K562 (cell line): ENCODE results near the gene AKAP14. TPM values are rescaled to one million over a fixed set of nuclear protein-coding genes. Genes with fewer than 3 reads are reported as not detected.

Experiments
- ADNP ChIP-seq: fragments of 200-800 bp; sonication (Bioruptor generic); IDR thresholded peaks from 2 replicates; pipeline ENCODE4 v1.6.1; 2016; ENCODE audit warnings: missing genetic modification characterization, missing compliant biosample characterization
- AFF1 ChIP-seq, 2 experiments: fragments of 450-650 bp; IDR thresholded peaks; 2 replicates each; pipeline ENCODE4 v1.6.1; 2018; ENCODE audit warnings: mild to moderate bottlenecking in 2 of 2, low read depth in 1 of 2; ENCODE audit not compliant: partially characterized antibody in 2 of 2
- ARNT ChIP-seq, 2 experiments: fragments of 450-650 bp; IDR thresholded peaks; 2 replicates each; pipeline ENCODE4 v1.6.1; 2016; ENCODE audit warnings: mild to moderate bottlenecking in 1 of 2
- CHD4 ChIP-seq: fragments of 200-600 bp; sonication (generic); IDR thresholded peaks from 3 replicates; pipeline ENCODE4 v1.6.1; 2012; ENCODE audit warnings: low read depth, mild to moderate bottlenecking, mixed read lengths, low read length, inconsistent platforms; ENCODE audit not compliant: insufficient read depth, insufficient replicate concordance, poor library complexity, severe bottlenecking
- FOXM1 ChIP-seq, 2 experiments: fragments of 450-650 bp in 1 of 2; sonication (generic) in 1 of 2; formaldehyde crosslinking in 1 of 2; IDR thresholded peaks; 2 replicates each; pipeline versions ENCODE4 v1.6.1 to v1.9.0; 2017 to 2022; ENCODE audit warnings: low read depth in 2 of 2, mild to moderate bottlenecking in 2 of 2, missing genetic modification reagents in 1 of 2, moderate library complexity in 1 of 2
- HNRNPLL ChIP-seq: fragments of 200-400 bp; formaldehyde crosslinking; IDR thresholded peaks from 2 replicates; pipeline ENCODE4 v1.6.1; 2017; ENCODE audit warnings: low read length, low read depth, mild to moderate bottlenecking; ENCODE audit not compliant: poor library complexity, severe bottlenecking
- MNT ChIP-seq, 2 experiments: fragments of 450-650 bp; conservative IDR thresholded peaks; 2 replicates each; pipeline ENCODE4 v1.6.1; 2017; ENCODE audit warnings: mild to moderate bottlenecking in 2 of 2, moderate library complexity in 2 of 2
- POLR2B ChIP-seq: fragments of 450-650 bp; IDR thresholded peaks from 2 replicates; pipeline ENCODE4 v1.6.1; 2018; ENCODE audit warnings: low read depth; ENCODE audit not compliant: partially characterized antibody
- TCFL5 ChIP-seq: fragments of 250-450 bp; sonication (Bioruptor Pico); conservative IDR thresholded peaks from 2 replicates; pipeline ENCODE4 v1.6.1; 2021; ENCODE audit warnings: mild to moderate bottlenecking, moderate library complexity, matching md5 sums
- TOE1 ChIP-seq, 2 experiments: fragments of 450-650 bp in 1 of 2; sonication (generic) in 1 of 2; formaldehyde crosslinking in 1 of 2; IDR thresholded peaks; 2 replicates each; pipeline versions ENCODE4 v1.7.1 to v1.8.0; 2016 to 2022; ENCODE audit warnings: borderline replicate concordance in 2 of 2, mild to moderate bottlenecking in 2 of 2, antibody characterized with exemption in 1 of 2, inconsistent platforms in 1 of 2, low read depth in 1 of 2, missing genetic modification reagents in 1 of 2, moderate library complexity in 1 of 2
- XRCC4 ChIP-seq: IDR thresholded peaks from one replicate; pipeline ENCODE4 v1.6.1; 2011; ENCODE audit not compliant: insufficient read depth, insufficient read length; ENCODE audit errors: extremely low read depth
- ZNF431 ChIP-seq: sonication (generic); formaldehyde crosslinking; IDR thresholded peaks from 2 replicates; pipeline ENCODE4 v1.8.0; 2022; ENCODE audit warnings: mild to moderate bottlenecking, missing genetic modification reagents
- polyA plus RNA-seq, 8 experiments: library from polyadenylated mRNA; depleted of rRNA in 4 of 8; stranded (reverse) in 5 of 8; unstranded in 3 of 8; fragments of >200 nt; fragmentation: Nextera tagmentation in 2 of 8; fragmentation: Illumina TruSeq in 1 of 8; extraction: Ambion mirVana in 2 of 8; extraction: Trizol in 1 of 8; gene quantifications; 2 replicates each; pipeline versions ENCODE4 v1.2.1 to v1.2.3, GENCODE V29; 2011 to 2014; ENCODE audit warnings: inconsistent platforms in 1 of 8, missing spikeins in 1 of 8
- total RNA-seq, 7 experiments: library from RNA; depleted of rRNA in 6 of 7; stranded (reverse); fragments of >200 nt in 6 of 7; fragmentation: Illumina TruSeq in 2 of 7; extraction: Trizol in 2 of 7; gene quantifications; 2 replicates each; pipeline versions ENCODE4 v1.2.1 to v1.2.3, GENCODE V29; 2011 to 2021; ENCODE audit warnings: low replicate concordance in 1 of 7
- TF ChIP-seq, protein P1 (sequence below): fragments of 250-450 bp; sonication (Bioruptor Pico); IDR thresholded peaks from 2 replicates; pipeline ENCODE4 v1.5.0; 2021; ENCODE audit warnings: mild to moderate bottlenecking, borderline replicate concordance
- TF ChIP-seq, protein P2 (sequence below): fragments of 250-450 bp; sonication (Bioruptor Pico); IDR thresholded peaks from 2 replicates; pipeline ENCODE4 v1.4.0; 2020; ENCODE audit warnings: mild to moderate bottlenecking, moderate library complexity

AKAP14 gene
- total and polyA plus RNA-seq, 9 of the 15 experiments (the other 6 are each of a cell fraction or from before 2014, with no cell fraction given): not detected

DNA sequence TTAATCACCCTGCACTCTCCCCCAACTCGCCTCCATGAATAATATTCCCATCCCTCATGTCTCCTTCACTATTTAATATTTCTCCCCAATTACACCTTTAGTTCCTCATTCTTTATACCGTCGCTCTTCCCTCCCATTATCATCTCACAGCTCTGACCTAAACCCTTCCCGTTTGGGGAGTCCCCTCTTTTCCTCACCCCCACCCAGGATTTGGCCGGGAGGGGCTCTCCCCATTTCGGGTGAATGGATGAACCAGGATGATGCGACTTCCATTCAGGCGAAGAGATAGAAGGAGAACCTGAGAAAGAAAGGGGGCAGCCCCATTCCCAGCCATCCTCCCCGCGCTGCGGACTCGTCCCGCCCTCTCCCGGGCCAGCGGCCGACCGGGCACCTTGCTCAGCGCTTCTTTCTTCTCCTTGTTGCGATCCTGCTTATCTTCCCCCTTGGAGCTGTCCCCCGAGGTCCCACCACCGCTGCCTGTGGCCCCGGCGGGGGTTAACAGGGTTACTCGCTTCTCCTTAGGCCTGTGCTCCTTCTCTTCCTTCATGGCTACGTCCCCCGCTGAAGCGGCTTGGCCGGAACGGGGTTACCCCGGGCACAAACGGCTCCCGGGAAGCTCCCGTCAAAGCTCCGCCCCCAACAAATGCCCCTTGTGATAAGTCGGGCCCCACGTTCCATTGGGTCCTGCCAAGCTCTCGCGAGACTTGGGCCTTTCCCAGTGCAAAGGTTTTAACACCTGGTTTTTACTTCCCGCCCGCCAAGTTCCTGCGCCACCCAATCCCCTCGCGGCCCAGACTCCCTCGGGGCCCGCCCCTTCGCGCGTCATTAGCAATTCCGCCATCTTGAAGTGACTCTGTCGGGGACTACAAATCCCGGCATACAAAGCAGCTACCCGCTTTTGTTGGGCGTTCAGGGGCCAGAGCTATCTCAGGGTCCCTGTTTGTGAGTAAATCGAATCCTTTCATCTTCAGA lies 43.0 kb upstream of the AKAP14 start, which contains the start of gene UPF3B (continued):
- TF ChIP-seq MNT (conservative IDR thresholded peaks at IDR 0.05) (peak; percentile 49 to 64; a peak in 2 of 4 replicates), TCFL5 (no peak), XRCC4 (no peak), AFF1 (IDR thresholded peaks at IDR 0.05; ENCODE audit: low read depth in 1 of 2, partially characterized antibody in 2 of 2) (peak in 1 of 2 experiments; percentile 69), TOE1 (IDR thresholded peaks at IDR 0.05; ENCODE audit: borderline replicate concordance) (no peak), TOE1 (CRISPR knock-in tag; IDR thresholded peaks at IDR 0.05; ENCODE audit: borderline replicate concordance, low read depth) (no peak), POLR2B (peak; percentile 78), CHD4 (no peak), ZNF431 (CRISPR knock-in tag) (no peak), HNRNPLL (peak; percentile 44), FOXM1 (IDR thresholded peaks at IDR 0.05; ENCODE audit: low read depth) (no peak), FOXM1 (CRISPR knock-in tag; IDR thresholded peaks at IDR 0.05; ENCODE audit: low read depth) (no peak), ADNP (no peak), ARNT (IDR thresholded peaks at IDR 0.05) (no peak)
- TF ChIP-seq, protein P1, sequence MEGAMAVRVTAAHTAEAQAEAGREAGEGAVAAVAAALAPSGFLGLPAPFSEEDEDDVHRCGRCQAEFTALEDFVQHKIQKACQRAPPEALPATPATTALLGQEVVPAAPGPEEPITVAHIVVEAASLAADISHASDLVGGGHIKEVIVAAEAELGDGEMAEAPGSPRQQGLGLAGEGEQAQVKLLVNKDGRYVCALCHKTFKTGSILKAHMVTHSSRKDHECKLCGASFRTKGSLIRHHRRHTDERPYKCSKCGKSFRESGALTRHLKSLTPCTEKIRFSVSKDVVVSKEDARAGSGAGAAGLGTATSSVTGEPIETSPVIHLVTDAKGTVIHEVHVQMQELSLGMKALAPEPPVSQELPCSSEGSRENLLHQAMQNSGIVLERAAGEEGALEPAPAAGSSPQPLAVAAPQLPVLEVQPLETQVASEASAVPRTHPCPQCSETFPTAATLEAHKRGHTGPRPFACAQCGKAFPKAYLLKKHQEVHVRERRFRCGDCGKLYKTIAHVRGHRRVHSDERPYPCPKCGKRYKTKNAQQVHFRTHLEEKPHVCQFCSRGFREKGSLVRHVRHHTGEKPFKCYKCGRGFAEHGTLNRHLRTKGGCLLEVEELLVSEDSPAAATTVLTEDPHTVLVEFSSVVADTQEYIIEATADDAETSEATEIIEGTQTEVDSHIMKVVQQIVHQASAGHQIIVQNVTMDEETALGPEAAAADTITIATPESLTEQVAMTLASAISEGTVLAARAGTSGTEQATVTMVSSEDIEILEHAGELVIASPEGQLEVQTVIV: no peak
- TF ChIP-seq, protein P2, sequence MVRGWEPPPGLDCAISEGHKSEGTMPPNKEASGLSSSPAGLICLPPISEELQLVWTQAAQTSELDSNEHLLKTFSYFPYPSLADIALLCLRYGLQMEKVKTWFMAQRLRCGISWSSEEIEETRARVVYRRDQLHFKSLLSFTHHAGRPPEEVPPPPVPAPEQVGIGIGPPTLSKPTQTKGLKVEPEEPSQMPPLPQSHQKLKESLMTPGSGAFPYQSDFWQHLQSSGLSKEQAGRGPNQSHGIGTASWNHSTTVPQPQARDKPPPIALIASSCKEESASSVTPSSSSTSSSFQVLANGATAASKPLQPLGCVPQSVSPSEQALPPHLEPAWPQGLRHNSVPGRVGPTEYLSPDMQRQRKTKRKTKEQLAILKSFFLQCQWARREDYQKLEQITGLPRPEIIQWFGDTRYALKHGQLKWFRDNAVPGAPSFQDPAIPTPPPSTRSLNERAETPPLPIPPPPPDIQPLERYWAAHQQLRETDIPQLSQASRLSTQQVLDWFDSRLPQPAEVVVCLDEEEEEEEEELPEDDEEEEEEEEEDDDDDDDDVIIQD (CRISPR knock-in tag): no peak
